ENCODE data around the gene IDS.

DNA sequence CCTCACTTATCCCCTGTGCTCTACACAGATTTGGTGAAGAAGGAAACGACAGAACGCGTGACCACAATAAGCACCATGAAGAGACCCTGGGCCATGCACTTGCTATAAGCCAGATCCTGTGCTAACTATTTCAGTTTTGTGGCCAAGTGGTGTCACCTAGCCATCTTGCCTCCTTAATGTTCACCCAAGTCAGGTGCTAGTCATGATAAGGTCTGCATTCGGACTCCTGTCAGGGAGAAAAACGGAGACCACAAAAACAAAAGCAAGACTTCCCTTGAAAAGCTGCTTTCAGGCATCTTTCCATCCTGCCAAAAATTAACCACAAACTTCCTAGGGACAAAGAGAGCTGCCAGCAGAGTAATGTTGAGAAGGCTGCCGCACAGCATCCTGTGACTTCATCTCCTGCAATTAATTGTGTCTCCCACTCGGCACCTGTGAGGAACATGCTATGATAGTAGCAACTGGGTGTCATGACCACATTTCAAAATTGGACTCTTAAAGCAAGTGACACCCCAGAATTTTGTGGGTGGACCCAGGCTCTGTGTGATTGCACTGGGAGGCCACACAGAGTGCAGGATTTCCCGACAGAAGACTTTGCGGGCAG is 8.8 kb upstream of the IDS start:
- TF ChIP-seq, protein P1, sequence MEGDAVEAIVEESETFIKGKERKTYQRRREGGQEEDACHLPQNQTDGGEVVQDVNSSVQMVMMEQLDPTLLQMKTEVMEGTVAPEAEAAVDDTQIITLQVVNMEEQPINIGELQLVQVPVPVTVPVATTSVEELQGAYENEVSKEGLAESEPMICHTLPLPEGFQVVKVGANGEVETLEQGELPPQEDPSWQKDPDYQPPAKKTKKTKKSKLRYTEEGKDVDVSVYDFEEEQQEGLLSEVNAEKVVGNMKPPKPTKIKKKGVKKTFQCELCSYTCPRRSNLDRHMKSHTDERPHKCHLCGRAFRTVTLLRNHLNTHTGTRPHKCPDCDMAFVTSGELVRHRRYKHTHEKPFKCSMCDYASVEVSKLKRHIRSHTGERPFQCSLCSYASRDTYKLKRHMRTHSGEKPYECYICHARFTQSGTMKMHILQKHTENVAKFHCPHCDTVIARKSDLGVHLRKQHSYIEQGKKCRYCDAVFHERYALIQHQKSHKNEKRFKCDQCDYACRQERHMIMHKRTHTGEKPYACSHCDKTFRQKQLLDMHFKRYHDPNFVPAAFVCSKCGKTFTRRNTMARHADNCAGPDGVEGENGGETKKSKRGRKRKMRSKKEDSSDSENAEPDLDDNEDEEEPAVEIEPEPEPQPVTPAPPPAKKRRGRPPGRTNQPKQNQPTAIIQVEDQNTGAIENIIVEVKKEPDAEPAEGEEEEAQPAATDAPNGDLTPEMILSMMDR (IDR thresholded peaks at IDR 0.05) = no peak
- TF ChIP-seq POLR2AphosphoS5 (IDR thresholded peaks at IDR 0.05) = no peak

Data from stomach (tissue), 4 donors.